Parathyroid adenoma (tissue), 2 donors: Measurements from ENCODE around the gene DNAJC13.

Experiments
- H2AFZ ChIP-seq: fragments of 300-600 bp; sonication (generic); one replicate; pipeline ENCODE4 v1.7.0; 2017; ENCODE audit warnings: antibody characterized with exemption, mild to moderate bottlenecking
- H3K27ac ChIP-seq: fragments of 300-600 bp; sonication (generic); one replicate; pipeline ENCODE4 v1.7.0; 2017
- H3K27me3 ChIP-seq: fragments of 300-600 bp; sonication (generic); one replicate; pipeline ENCODE4 v1.7.0; 2017; ENCODE audit warnings: low read length; ENCODE audit not compliant: control insufficient read depth, insufficient read depth
- H3K36me3 ChIP-seq: fragments of 300-600 bp; sonication (generic); one replicate; pipeline ENCODE4 v1.7.0; 2017; ENCODE audit warnings: low read length; ENCODE audit not compliant: control insufficient read depth, insufficient read depth
- H3K4me1 ChIP-seq: fragments of 300-600 bp; sonication (generic); one replicate; pipeline ENCODE4 v1.7.0; 2017; ENCODE audit warnings: control low read depth
- H3K4me2 ChIP-seq: fragments of 300-600 bp; sonication (generic); one replicate; pipeline ENCODE4 v1.7.0; 2017; ENCODE audit warnings: low read length
- H3K4me3 ChIP-seq: fragments of 300-600 bp; sonication (generic); one replicate; pipeline ENCODE4 v1.7.0; 2017; ENCODE audit warnings: low read depth, low read length
- H3K79me2 ChIP-seq: fragments of 300-600 bp; sonication (generic); one replicate; pipeline ENCODE4 v1.7.0; 2017; ENCODE audit warnings: control low read depth
- H3K9ac ChIP-seq: fragments of 300-600 bp; sonication (generic); one replicate; pipeline ENCODE4 v1.7.0; 2017; ENCODE audit warnings: mild to moderate bottlenecking
- H3K9me3 ChIP-seq: fragments of 300-600 bp; sonication (generic); one replicate; pipeline ENCODE4 v1.7.0; 2017; ENCODE audit warnings: low read length; ENCODE audit not compliant: control insufficient read depth
- CTCF ChIP-seq: fragments of 300-600 bp; sonication (generic); IDR thresholded peaks from one replicate; pipeline ENCODE4 v1.7.0; 2017; ENCODE audit warnings: antibody characterized with exemption, mild to moderate bottlenecking
- donor health status: primary hyperparathyroidism.

The DNAJC13 gene

GRCh38 chr3:132399054-132399929 is 18.0 kb upstream of the DNAJC13 start:
- Histone ChIP-seq H3K9me3 (no peaks in the 10 kb centered on the region), H3K36me3 (no peaks in the 10 kb centered on the region), H3K79me2 (no peaks in the 10 kb centered on the region), H3K27ac (no peak overlapping the region), H3K27me3 (no peaks in the 10 kb centered on the region), H2AFZ (no peak overlapping the region), H3K4me1 (no peaks in the 10 kb centered on the region), H3K4me3 (no peak overlapping the region), H3K4me2 (no peak overlapping the region), H3K9ac (no peak overlapping the region)
- TF ChIP-seq CTCF = peak; percentile 45

GRCh38 chr3:132401255-132401654 is 16.0 kb upstream of the DNAJC13 start:
- no peaks in the 10 kb centered on the region for H3K27me3 ChIP-seq
- no peak overlapping the region for H3K27ac ChIP-seq
- H2AFZ ChIP-seq = no peak overlapping the region
- H3K4me3 ChIP-seq = no peak overlapping the region
- no peaks in the 10 kb centered on the region for H3K79me2 ChIP-seq
- H3K9ac ChIP-seq = no peak overlapping the region
- no peak for TF ChIP-seq CTCF
- H3K4me1 ChIP-seq = no peaks in the 10 kb centered on the region
- no peak overlapping the region for H3K4me2 ChIP-seq
- no peaks in the 10 kb centered on the region for H3K36me3 ChIP-seq
- H3K9me3 ChIP-seq = no peaks in the 10 kb centered on the region

GRCh38 chr3:132404276-132404675 is 13.0 kb upstream of the DNAJC13 start:
- no peak for TF ChIP-seq CTCF
- no peak overlapping the region for H2AFZ ChIP-seq
- H3K9ac ChIP-seq = no peak overlapping the region
- H3K27me3 ChIP-seq = no peaks in the 10 kb centered on the region
- no peaks in the 10 kb centered on the region for H3K9me3 ChIP-seq
- no peak overlapping the region for H3K27ac ChIP-seq
- H3K79me2 ChIP-seq = no peaks in the 10 kb centered on the region
- H3K36me3 ChIP-seq = no peaks in the 10 kb centered on the region
- H3K4me2 ChIP-seq = no peak overlapping the region
- no peak overlapping the region for H3K4me3 ChIP-seq
- no peaks in the 10 kb centered on the region for H3K4me1 ChIP-seq

- Histone ChIP-seq H3K9ac (no peak overlapping the region), H2AFZ (peak overlapping the region; percentile 0), H3K4me3 (no peak overlapping the region), H3K9me3 (no peaks in the 10 kb centered on the region), H3K27ac (no peak overlapping the region), H3K27me3 (no peaks in the 10 kb centered on the region), H3K36me3 (no peaks in the 10 kb centered on the region), H3K4me1 (no peaks in the 10 kb centered on the region), H3K79me2 (no peaks in the 10 kb centered on the region), H3K4me2 (no peak overlapping the region)
- TF ChIP-seq CTCF = no peak
Observed at GRCh38 chr3:132405188-132405587, 12.1 kb upstream of the DNAJC13 start.
